22Rv1 (cell line): ENCODE data around the gene ECEL1.
"Not testable (repeated sequence)": the region's sequence is repeated elsewhere in the genome, so short reads cannot be mapped to it uniquely, and the experiment has no call there.

Experiments used
- CTCF ChIP-seq: fragments of 450-650 bp; IDR thresholded peaks from 2 replicates; pipeline ENCODE4 v1.5.1; 2017; ENCODE audit warnings: mild to moderate bottlenecking
- ZFX ChIP-seq: fragments of 450-650 bp; IDR thresholded peaks from 2 replicates; pipeline ENCODE4 v1.6.1; 2017; ENCODE audit warnings: antibody characterized with exemption, borderline replicate concordance

- not testable (repeated sequence) for TF ChIP-seq CTCF, ZFX
These were observed 36.0 kb downstream of the ECEL1 start for GRCh38 chr2:232451645-232452044.
